NCI-H187 (cell line): Measurements from ENCODE around the gene SOCS7.

Experiments used
- DNase-seq, 2 experiments: peaks; one replicate each; lab custom pipeline; 2025; lab: John Stamatoyannopoulos, UW

SOCS7 gene

GRCh38 chr17:38336838-38337237, 14.8 kb upstream of the SOCS7 start:
- DNase-seq: no peak

- DNase-seq: no peak
Measured at GRCh38 chr17:38338053-38338452, 13.6 kb upstream of the SOCS7 start.

GRCh38 chr17:38338535-38338934, 13.1 kb upstream of the SOCS7 start:
- no peak for DNase-seq

GRCh38 chr17:38339891-38340290, 11.8 kb upstream of the SOCS7 start:
- no peak for DNase-seq

- DNase-seq: peak; percentile 55 to 82
Measured at GRCh38 chr17:38341035-38341721, 10.5 kb upstream of the SOCS7 start.

- no peak for DNase-seq
Measured at GRCh38 chr17:38342886-38343607, 8.6 kb upstream of the SOCS7 start.

- no peak for DNase-seq
Measured at GRCh38 chr17:38343608-38344419, 7.8 kb upstream of the SOCS7 start, which contains the start of gene GPR179. Gene GPR179, minus strand, starts transcription at chr17:38343956. Its CDS starts 167 bp downstream, at chr17:38343789.

- DNase-seq: no peak
Measured at GRCh38 chr17:38344420-38344745, 7.3 kb upstream of the SOCS7 start.

GRCh38 chr17:38345743-38346142, 5.9 kb upstream of the SOCS7 start:
- no peak for DNase-seq

- peak; percentile 74 to 79 for DNase-seq
Measured at GRCh38 chr17:38349097-38349730, 2.4 kb upstream of the SOCS7 start.

GRCh38 chr17:38350035-38350434, 1.6 kb upstream of the SOCS7 start:
- no peak for DNase-seq

GRCh38 chr17:38352245-38353085, 821 bp downstream of the SOCS7 start:
- no peak for DNase-seq

GRCh38 chr17:38353086-38353604, 1.5 kb downstream of the SOCS7 start:
- DNase-seq: no peak

- no peak for DNase-seq
Measured at GRCh38 chr17:38353668-38354067, 2.0 kb downstream of the SOCS7 start.

GRCh38 chr17:38354466-38354865, 2.8 kb downstream of the SOCS7 start:
- DNase-seq: no peak

GRCh38 chr17:38355251-38355650, 3.6 kb downstream of the SOCS7 start:
- no peak for DNase-seq

- DNase-seq: no peak
Measured at GRCh38 chr17:38357486-38358123, 6.0 kb downstream of the SOCS7 start.

- DNase-seq: no peak
Measured at GRCh38 chr17:38358586-38359513, 7.2 kb downstream of the SOCS7 start.

GRCh38 chr17:38361694-38362465, 10.2 kb downstream of the SOCS7 start:
- DNase-seq: no peak
